Parathyroid adenoma (tissue), 2 donors: ENCODE data around the gene GADD45B.

ENCODE experiments used
- H2AFZ ChIP-seq: fragments of 300-600 bp; sonication (generic); one replicate; pipeline ENCODE4 v1.7.0; 2017; ENCODE audit warnings: antibody characterized with exemption, mild to moderate bottlenecking
- H3K27ac ChIP-seq: fragments of 300-600 bp; sonication (generic); one replicate; pipeline ENCODE4 v1.7.0; 2017
- H3K27me3 ChIP-seq: fragments of 300-600 bp; sonication (generic); one replicate; pipeline ENCODE4 v1.7.0; 2017; ENCODE audit warnings: low read length; ENCODE audit not compliant: control insufficient read depth, insufficient read depth
- H3K36me3 ChIP-seq: fragments of 300-600 bp; sonication (generic); one replicate; pipeline ENCODE4 v1.7.0; 2017; ENCODE audit warnings: low read length; ENCODE audit not compliant: control insufficient read depth, insufficient read depth
- H3K4me1 ChIP-seq: fragments of 300-600 bp; sonication (generic); one replicate; pipeline ENCODE4 v1.7.0; 2017; ENCODE audit warnings: control low read depth
- H3K4me2 ChIP-seq: fragments of 300-600 bp; sonication (generic); one replicate; pipeline ENCODE4 v1.7.0; 2017; ENCODE audit warnings: low read length
- H3K4me3 ChIP-seq: fragments of 300-600 bp; sonication (generic); one replicate; pipeline ENCODE4 v1.7.0; 2017; ENCODE audit warnings: low read depth, low read length
- H3K79me2 ChIP-seq: fragments of 300-600 bp; sonication (generic); one replicate; pipeline ENCODE4 v1.7.0; 2017; ENCODE audit warnings: control low read depth
- H3K9ac ChIP-seq: fragments of 300-600 bp; sonication (generic); one replicate; pipeline ENCODE4 v1.7.0; 2017; ENCODE audit warnings: mild to moderate bottlenecking
- H3K9me3 ChIP-seq: fragments of 300-600 bp; sonication (generic); one replicate; pipeline ENCODE4 v1.7.0; 2017; ENCODE audit warnings: low read length; ENCODE audit not compliant: control insufficient read depth
- TF ChIP-seq, protein P1 (sequence below): fragments of 300-600 bp; sonication (generic); IDR thresholded peaks from one replicate; pipeline ENCODE4 v1.7.0; 2017; ENCODE audit warnings: antibody characterized with exemption, mild to moderate bottlenecking
- donor health status: primary hyperparathyroidism.

The GADD45B gene

DNA sequence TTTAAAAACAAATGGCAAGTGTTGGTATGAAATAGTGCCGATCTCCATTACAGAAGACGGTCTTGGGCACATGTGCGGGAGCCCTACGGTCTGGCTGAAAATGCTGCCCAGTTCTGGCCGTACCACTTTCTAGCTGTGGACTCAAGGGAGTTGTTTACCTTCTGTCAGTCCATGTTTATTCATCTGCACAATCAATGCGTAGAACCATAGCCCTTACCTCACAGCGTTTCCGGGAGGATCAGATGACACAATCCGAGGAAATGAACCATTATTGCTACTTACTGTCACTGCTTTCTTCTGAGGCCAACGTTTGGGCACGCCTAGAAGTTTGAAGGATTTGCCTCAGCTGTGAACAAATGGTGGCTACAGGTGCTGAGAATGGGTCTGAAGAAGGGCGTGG is 31.2 kb downstream of the GADD45B start:
- Histone ChIP-seq H3K27me3 (no peaks in the 10 kb centered on the region), H3K4me2 (peak overlapping the region; percentile 24), H3K4me3 (no peak overlapping the region), H2AFZ (peak overlapping the region; percentile 72), H3K27ac (peak overlapping the region; percentile 80), H3K4me1 (no peaks in the 10 kb centered on the region), H3K79me2 (no peaks in the 10 kb centered on the region), H3K9me3 (no peaks in the 10 kb centered on the region), H3K9ac (no peak overlapping the region), H3K36me3 (no peaks in the 10 kb centered on the region)
- TF ChIP-seq, protein P1, sequence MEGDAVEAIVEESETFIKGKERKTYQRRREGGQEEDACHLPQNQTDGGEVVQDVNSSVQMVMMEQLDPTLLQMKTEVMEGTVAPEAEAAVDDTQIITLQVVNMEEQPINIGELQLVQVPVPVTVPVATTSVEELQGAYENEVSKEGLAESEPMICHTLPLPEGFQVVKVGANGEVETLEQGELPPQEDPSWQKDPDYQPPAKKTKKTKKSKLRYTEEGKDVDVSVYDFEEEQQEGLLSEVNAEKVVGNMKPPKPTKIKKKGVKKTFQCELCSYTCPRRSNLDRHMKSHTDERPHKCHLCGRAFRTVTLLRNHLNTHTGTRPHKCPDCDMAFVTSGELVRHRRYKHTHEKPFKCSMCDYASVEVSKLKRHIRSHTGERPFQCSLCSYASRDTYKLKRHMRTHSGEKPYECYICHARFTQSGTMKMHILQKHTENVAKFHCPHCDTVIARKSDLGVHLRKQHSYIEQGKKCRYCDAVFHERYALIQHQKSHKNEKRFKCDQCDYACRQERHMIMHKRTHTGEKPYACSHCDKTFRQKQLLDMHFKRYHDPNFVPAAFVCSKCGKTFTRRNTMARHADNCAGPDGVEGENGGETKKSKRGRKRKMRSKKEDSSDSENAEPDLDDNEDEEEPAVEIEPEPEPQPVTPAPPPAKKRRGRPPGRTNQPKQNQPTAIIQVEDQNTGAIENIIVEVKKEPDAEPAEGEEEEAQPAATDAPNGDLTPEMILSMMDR: no peak

DNA sequence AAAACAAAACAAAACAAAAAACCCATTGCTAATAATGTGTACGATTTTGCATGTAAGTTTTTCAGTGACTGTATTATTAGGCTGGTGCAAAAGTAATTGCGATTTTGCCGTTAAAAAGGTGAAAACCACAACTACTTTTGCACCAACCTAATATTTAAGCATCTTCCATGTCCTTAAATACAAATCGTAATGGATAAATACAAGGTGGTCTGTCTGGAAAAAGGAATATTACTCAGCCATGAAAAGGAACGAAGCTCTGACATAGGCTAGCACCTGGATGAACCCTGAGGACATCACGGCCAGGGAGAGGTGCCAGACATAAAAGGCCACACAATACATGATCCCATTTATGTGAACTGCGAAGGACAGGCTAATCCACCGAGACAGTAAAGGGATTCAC is 33.2 kb downstream of the GADD45B start:
- no peak overlapping the region for H3K4me2 ChIP-seq
- no peaks in the 10 kb centered on the region for H3K79me2 ChIP-seq
- no peak overlapping the region for H2AFZ ChIP-seq
- H3K9ac ChIP-seq: no peak overlapping the region
- H3K9me3 ChIP-seq: no peaks in the 10 kb centered on the region
- TF ChIP-seq, protein P1: no peak
- no peak overlapping the region for H3K27ac ChIP-seq
- no peaks in the 10 kb centered on the region for H3K36me3 ChIP-seq
- no peak overlapping the region for H3K4me3 ChIP-seq
- H3K27me3 ChIP-seq: no peaks in the 10 kb centered on the region
- H3K4me1 ChIP-seq: no peaks in the 10 kb centered on the region

DNA sequence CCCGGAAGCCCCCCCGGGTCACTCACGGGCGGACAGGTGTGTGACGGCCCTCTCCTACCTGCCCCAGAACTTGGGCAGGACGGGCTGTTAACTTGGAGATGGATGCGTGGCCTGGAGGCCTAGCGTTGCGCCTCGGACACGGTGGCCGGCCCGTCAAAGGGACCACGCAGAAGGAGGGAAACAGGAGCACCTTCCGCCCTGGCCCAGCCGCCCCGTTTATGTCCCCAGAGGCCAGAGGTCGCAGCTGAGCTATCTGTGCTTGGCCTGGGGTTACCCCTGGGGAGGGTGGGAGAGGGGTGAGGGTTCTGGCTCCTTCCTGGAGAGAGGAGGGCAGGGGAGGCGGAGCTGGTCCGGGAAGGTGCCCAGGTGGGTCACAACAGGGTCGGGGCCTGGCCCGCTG is 35.6 kb downstream of the GADD45B start:
- Histone ChIP-seq H3K36me3 (no peaks in the 10 kb centered on the region), H3K9me3 (no peaks in the 10 kb centered on the region), H3K27ac (no peak overlapping the region), H2AFZ (no peak overlapping the region), H3K79me2 (no peaks in the 10 kb centered on the region), H3K4me3 (no peak overlapping the region), H3K27me3 (no peaks in the 10 kb centered on the region), H3K4me1 (no peaks in the 10 kb centered on the region), H3K4me2 (no peak overlapping the region), H3K9ac (no peak overlapping the region)
- TF ChIP-seq, protein P1: no peak

DNA sequence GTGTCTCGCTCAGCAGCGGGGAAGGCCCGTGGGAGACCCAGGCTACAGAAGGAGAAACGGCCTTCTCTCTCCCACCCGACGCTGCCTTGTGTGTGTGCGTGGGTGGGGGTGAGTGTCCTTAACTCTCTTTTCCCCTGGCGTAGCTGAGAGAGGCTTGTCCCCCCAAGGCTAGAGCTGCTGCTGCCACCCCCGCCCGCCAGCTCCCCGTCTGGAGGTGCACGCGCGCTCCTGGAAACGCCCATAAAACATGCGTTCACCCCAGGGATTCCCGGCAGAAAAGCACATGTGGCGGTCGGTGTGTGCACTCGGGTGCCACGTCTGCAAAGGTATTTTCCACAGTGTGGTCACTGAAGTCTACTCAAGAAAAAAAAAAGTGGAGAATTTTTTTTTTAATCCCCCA is 36.1 kb downstream of the GADD45B start:
- Histone ChIP-seq H3K27ac (no peak overlapping the region), H3K36me3 (no peaks in the 10 kb centered on the region), H3K9ac (no peak overlapping the region), H3K4me2 (no peak overlapping the region), H3K27me3 (no peaks in the 10 kb centered on the region), H2AFZ (no peak overlapping the region), H3K79me2 (no peaks in the 10 kb centered on the region), H3K4me3 (no peak overlapping the region), H3K4me1 (no peaks in the 10 kb centered on the region), H3K9me3 (no peaks in the 10 kb centered on the region)
- TF ChIP-seq, protein P1: no peak

DNA sequence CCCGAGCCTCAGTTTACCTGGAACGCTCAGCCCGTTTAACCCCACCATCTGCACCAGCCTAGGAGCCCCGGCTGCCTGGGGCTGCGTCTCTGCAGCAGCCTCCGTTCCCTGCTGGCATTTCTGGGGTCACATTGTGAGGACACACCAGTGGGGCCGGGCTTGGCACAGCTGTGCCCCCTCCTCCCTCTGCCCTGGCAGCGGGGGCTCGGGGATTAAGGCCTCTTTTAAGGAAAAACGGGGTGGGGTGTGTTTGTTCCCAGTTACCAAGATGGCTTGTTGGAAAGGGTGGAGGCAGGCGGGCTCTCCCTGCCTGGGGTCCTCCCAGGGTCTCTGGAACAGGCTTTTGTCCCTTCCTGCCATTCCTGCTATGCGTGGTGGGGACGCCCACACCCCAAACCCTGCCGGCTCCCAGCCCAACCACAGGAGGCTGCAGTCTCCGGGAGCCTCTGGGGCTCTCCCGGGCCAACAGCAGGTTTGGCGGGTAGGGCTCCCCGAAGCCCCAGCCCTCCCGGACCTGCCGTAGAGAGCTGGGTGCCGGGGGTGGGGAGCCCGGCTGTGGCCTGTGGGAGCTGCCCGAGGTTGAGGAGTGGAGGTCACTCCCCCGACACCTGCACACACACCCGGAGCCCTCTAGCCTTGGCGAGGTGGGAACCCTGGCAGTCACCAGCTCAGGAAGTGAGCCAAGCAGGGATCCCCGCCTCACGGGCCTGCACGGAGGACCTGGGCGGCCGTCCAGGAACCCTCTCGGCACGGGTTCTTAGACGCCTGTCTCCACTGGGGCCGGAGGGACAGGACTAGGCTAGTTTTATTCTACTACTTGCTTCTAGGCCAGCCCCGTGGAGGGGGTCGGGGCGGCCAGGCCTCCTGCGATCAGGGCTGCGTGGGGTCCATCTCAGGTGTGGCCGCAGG is 36.9 kb downstream of the GADD45B start:
- Histone ChIP-seq H3K4me3 (no peak overlapping the region), H2AFZ (no peak overlapping the region), H3K36me3 (no peaks in the 10 kb centered on the region), H3K27ac (no peak overlapping the region), H3K9me3 (no peaks in the 10 kb centered on the region), H3K4me2 (no peak overlapping the region), H3K27me3 (no peaks in the 10 kb centered on the region), H3K79me2 (no peaks in the 10 kb centered on the region), H3K4me1 (no peaks in the 10 kb centered on the region), H3K9ac (no peak overlapping the region)
- TF ChIP-seq, protein P1: no peak
